Caco-2 (cell line): ENCODE results near the gene CRMP1. TPM values are rescaled to one million over a fixed set of nuclear protein-coding genes. Genes with fewer than 3 reads are reported as not detected.

Experiments
- BruUV-seq: library from RNA; stranded (reverse); fragments of 400-500 nt; replicated peaks from 2 replicates; lab custom pipeline; 2021; lab: Mats Ljungman, UMichigan
- CTCF ChIA-PET: fragments of 300-600 bp; sonication (Branson Sonifier 250); formaldehyde crosslinking; loops from one replicate; lab custom pipeline; 2022; ENCODE audit warnings: antibody characterized with exemption; lab: Charles Lee
- POLR2A ChIA-PET: fragments of 300-600 bp; sonication (Branson Sonifier 250); formaldehyde crosslinking; loops from one replicate; lab custom pipeline; 2022; ENCODE audit warnings: antibody characterized with exemption; lab: Charles Lee
- DNase-seq, 2 experiments: peaks; one replicate each; pipeline versions ENCODE4 v3.0.0 to v3.0.0-alpha.2; 2020 to 2022
- H3K27me3 ChIP-seq: replicated peaks from 2 replicates; pipeline ENCODE4 v1.6.0; 2011; ENCODE audit warnings: low read length; ENCODE audit not compliant: control insufficient read depth, insufficient read depth
- H3K36me3 ChIP-seq: 2 replicates; pipeline ENCODE4 v1.5.1; 2011; ENCODE audit warnings: low read length; ENCODE audit not compliant: control insufficient read depth, insufficient read depth
- H3K4me1 ChIP-seq: fragments of 250-450 bp; sonication (Bioruptor Pico); 2 replicates; pipeline ENCODE4 v1.5.1; 2020; ENCODE audit warnings: mild to moderate bottlenecking
- H3K4me3 ChIP-seq: 2 replicates; pipeline ENCODE4 v1.5.1; 2011; ENCODE audit warnings: low read depth, mild to moderate bottlenecking, control low read depth, low read length
- H3K9me3 ChIP-seq: fragments of 250-450 bp; sonication (Bioruptor Pico); 2 replicates; pipeline ENCODE4 v1.5.1; 2020; ENCODE audit warnings: mild to moderate bottlenecking, moderate library complexity
- H3K27ac Mint-ChIP-seq: one replicate; pipeline ENCODE4 v1.8.0; 2022; ENCODE audit warnings: mixed read lengths; ENCODE audit not compliant: unreplicated experiment
- H3K27me3 Mint-ChIP-seq: one replicate; pipeline ENCODE4 v1.8.0; 2022; ENCODE audit warnings: mixed read lengths; ENCODE audit not compliant: insufficient read depth, unreplicated experiment
- H3K36me3 Mint-ChIP-seq: one replicate; pipeline ENCODE4 v1.8.0; 2022; ENCODE audit warnings: mild to moderate bottlenecking, mixed read lengths; ENCODE audit not compliant: insufficient read depth, unreplicated experiment
- H3K4me1 Mint-ChIP-seq: one replicate; pipeline ENCODE4 v1.8.0; 2022; ENCODE audit warnings: low read depth, mixed read lengths; ENCODE audit not compliant: unreplicated experiment
- H3K4me3 Mint-ChIP-seq: one replicate; pipeline ENCODE4 v1.8.0; 2022; ENCODE audit warnings: mild to moderate bottlenecking, moderate library complexity, mixed read lengths; ENCODE audit not compliant: unreplicated experiment
- H3K9me3 Mint-ChIP-seq: one replicate; pipeline ENCODE4 v1.8.0; 2022; ENCODE audit warnings: mixed read lengths; ENCODE audit not compliant: unreplicated experiment
- intact Hi-C: fragments of 100-400 bp; cut with micrococcal nuclease; formaldehyde crosslinking; loops from one replicate; pipeline ENCODE4 v1.10.0; 2022; ENCODE audit not compliant: unreplicated experiment
- microRNA-seq: library from miRNA; unstranded; fragments of <30 nt; microRNA quantifications from one replicate; pipeline ENCODE4 v1.2.0, GENCODE V29; 2022
- total RNA-seq: library from RNA; stranded (reverse); gene quantifications from 2 replicates; pipeline ENCODE4 v1.2.3, GENCODE V29; 2022
- TF ChIP-seq, protein P1 (sequence below), 2 experiments: fragments of 200-600 bp in 1 of 2; IDR thresholded peaks; 1 replicate in 1 of 2; 2 replicates in 1 of 2; pipeline versions ENCODE4 v1.5.1 to v1.8.0; 2011 to 2022; ENCODE audit warnings: antibody characterized with exemption in 1 of 2, control low read depth in 1 of 2, inconsistent platforms in 1 of 2, low read depth in 1 of 2, low read length in 1 of 2, mild to moderate bottlenecking in 1 of 2, moderate library complexity in 1 of 2; ENCODE audit not compliant: insufficient read depth in 1 of 2, severe bottlenecking in 1 of 2, unreplicated experiment in 1 of 2

Gene CRMP1
- total RNA-seq, 1 experiment from 2014 or later: not detected

- Mint-ChIP-seq H3K27ac (no peak overlapping the region), H3K9me3 (peaks cover 11% of the 10 kb centered on the region), H3K4me1 (no peaks in the 10 kb centered on the region), H3K27me3 (peaks cover 3% of the 10 kb centered on the region), H3K36me3 (no peaks in the 10 kb centered on the region), H3K4me3 (no peak overlapping the region)
- ChIA-PET CTCF (no interaction called here), POLR2A (no interaction called here)
- TF ChIP-seq, protein P1, sequence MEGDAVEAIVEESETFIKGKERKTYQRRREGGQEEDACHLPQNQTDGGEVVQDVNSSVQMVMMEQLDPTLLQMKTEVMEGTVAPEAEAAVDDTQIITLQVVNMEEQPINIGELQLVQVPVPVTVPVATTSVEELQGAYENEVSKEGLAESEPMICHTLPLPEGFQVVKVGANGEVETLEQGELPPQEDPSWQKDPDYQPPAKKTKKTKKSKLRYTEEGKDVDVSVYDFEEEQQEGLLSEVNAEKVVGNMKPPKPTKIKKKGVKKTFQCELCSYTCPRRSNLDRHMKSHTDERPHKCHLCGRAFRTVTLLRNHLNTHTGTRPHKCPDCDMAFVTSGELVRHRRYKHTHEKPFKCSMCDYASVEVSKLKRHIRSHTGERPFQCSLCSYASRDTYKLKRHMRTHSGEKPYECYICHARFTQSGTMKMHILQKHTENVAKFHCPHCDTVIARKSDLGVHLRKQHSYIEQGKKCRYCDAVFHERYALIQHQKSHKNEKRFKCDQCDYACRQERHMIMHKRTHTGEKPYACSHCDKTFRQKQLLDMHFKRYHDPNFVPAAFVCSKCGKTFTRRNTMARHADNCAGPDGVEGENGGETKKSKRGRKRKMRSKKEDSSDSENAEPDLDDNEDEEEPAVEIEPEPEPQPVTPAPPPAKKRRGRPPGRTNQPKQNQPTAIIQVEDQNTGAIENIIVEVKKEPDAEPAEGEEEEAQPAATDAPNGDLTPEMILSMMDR (IDR thresholded peaks at IDR 0.05; ENCODE audit: insufficient read depth in 1 of 2, low read depth in 1 of 2, low read length in 1 of 2, severe bottlenecking in 1 of 2, unreplicated experiment in 1 of 2): no peak
- no TSS peak for BruUV-seq
- Histone ChIP-seq H3K36me3 (no peaks in the 10 kb centered on the region), H3K27me3 (no peaks in the 10 kb centered on the region), H3K4me3 (no peak overlapping the region), H3K4me1 (no peaks in the 10 kb centered on the region), H3K9me3 (peaks cover 5% of the 10 kb centered on the region; the same call in 1 of the 2 replicates)
- intact Hi-C loops: no loop called here
- no peak for DNase-seq
Measured at GRCh38 chr4:5772528-5773270, 120.2 kb downstream of the CRMP1 start.

Small RNA genes lying within 50 kb of the gene (microRNA-seq; reads per million reads assigned to microRNA genes)
- not detected for gene MIR378D1

Other genes starting within 250 kb of the CRMP1 start
- gene EVC2, start 184.5 kb downstream of the CRMP1 start, total RNA-seq: not detected in 2 replicates
- gene EVC, start 181.9 kb downstream of the CRMP1 start, total RNA-seq: not detected in 2 replicates
- gene C4orf50, start 125.3 kb upstream of the CRMP1 start, total RNA-seq: not detected in 2 replicates